WERI-Rb-1 (cell line): Measurements from ENCODE around the gene TEKT4.
"Not testable (repeated sequence)": the region's sequence is repeated elsewhere in the genome, so short reads cannot be mapped to it uniquely, and the experiment has no call there.

Experiments used
- DNase-seq: peaks from one replicate; pipeline ENCODE4 v3.0.0-alpha.2; 2020
- H3K27ac ChIP-seq: fragments of 250-450 bp; sonication (Bioruptor Pico); 2 replicates; pipeline ENCODE4 v1.5.1; 2020; ENCODE audit warnings: mild to moderate bottlenecking, moderate library complexity
- H3K27me3 ChIP-seq: fragments of 250-450 bp; sonication (Bioruptor Pico); 2 replicates; pipeline ENCODE4 v1.5.1; 2021; ENCODE audit warnings: mild to moderate bottlenecking, low read depth, moderate library complexity; ENCODE audit not compliant: insufficient read depth, severe bottlenecking
- H3K36me3 ChIP-seq: fragments of 250-450 bp; sonication (Bioruptor Pico); 2 replicates; pipeline ENCODE4 v1.5.1; 2020; ENCODE audit warnings: mild to moderate bottlenecking, moderate library complexity
- H3K4me3 ChIP-seq: 2 replicates; pipeline ENCODE4 v1.5.1; 2011; ENCODE audit warnings: low read depth, mild to moderate bottlenecking, control low read depth, low read length
- H3K9me3 ChIP-seq: fragments of 250-450 bp; sonication (Bioruptor Pico); 2 replicates; pipeline ENCODE4 v1.5.1; 2021; ENCODE audit warnings: mild to moderate bottlenecking, moderate library complexity; ENCODE audit not compliant: severe bottlenecking
- CTCF ChIP-seq: IDR thresholded peaks from 2 replicates; pipeline ENCODE4 v1.5.1; 2011; ENCODE audit warnings: low read depth, mild to moderate bottlenecking, control low read depth, inconsistent platforms, low read length

The TEKT4 gene, protein sequence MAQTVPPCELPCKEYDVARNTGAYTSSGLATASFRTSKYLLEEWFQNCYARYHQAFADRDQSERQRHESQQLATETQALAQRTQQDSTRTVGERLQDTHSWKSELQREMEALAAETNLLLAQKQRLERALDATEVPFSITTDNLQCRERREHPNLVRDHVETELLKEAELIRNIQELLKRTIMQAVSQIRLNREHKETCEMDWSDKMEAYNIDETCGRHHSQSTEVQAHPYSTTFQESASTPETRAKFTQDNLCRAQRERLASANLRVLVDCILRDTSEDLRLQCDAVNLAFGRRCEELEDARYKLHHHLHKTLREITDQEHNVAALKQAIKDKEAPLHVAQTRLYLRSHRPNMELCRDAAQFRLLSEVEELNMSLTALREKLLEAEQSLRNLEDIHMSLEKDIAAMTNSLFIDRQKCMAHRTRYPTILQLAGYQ

DNA sequence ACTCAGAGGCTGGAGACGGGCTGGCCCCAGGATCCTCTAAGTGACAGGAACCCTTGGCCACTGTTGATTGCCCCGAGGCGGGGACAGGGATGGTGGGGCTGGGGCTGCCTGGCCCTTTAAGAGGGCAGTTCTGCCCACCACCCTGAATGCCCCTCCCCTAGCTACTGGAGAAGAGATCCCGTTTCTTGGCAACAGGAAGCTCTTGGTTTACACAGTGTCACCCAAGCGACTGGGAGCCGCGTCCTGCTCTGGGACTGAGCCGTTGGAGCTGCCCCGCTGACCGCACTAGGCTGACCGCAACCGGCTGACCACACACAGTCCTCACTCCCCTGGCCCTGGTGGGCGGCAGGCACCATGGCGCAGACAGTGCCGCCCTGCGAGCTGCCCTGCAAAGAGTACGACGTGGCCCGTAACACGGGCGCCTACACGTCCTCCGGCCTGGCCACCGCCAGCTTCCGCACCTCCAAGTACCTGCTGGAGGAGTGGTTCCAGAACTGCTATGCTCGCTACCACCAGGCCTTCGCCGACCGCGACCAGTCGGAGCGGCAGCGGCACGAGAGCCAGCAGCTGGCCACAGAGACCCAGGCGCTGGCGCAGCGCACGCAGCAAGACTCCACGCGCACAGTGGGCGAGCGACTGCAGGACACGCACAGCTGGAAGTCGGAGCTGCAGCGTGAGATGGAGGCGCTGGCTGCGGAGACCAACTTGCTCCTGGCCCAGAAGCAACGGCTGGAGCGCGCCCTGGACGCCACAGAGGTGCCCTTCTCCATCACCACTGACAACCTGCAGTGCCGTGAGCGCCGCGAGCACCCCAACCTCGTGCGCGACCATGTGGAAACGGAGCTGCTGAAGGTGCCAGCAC is at the start of gene TEKT4:
TEKT4 (plus strand) TSS at position 205 of the 862 bp plus-strand sequence; CDS start at position 355, 150 bp downstream.
- TF ChIP-seq CTCF, result no peak
- peak; percentile 59 for DNase-seq
- no peaks in the 10 kb centered on the region for H3K9me3 ChIP-seq
- no peak within 1 kb of the TSS for H3K27ac ChIP-seq
- peak within 1 kb of the TSS; percentile 37 for H3K4me3 ChIP-seq
- H3K27me3 ChIP-seq, result peaks cover 35% of the 10 kb centered on the region
- H3K36me3 ChIP-seq, result no peaks in the 10 kb centered on the region

DNA sequence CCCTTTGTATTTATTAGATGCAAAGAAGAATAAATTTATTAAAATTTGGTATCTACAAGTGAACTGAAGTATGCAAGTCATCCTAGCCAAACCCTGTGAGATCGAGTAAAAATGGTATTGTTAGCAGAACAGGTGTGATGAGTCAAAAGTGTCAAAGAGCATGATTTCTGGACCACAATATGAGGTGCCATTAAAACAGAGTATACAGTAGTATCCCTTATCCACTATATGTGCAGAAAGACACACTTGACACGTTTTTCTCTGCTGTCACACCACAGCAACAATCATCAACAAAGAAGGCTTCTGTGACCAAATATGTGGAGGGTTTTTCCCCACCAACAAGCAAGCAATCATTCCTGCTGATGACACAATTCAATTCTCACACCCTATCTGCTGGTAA is 32.0 kb upstream of the TEKT4 start:
- not testable (repeated sequence) for H3K4me3 ChIP-seq, DNase-seq, H3K27me3 ChIP-seq, H3K36me3 ChIP-seq, H3K27ac ChIP-seq, H3K9me3 ChIP-seq

DNA sequence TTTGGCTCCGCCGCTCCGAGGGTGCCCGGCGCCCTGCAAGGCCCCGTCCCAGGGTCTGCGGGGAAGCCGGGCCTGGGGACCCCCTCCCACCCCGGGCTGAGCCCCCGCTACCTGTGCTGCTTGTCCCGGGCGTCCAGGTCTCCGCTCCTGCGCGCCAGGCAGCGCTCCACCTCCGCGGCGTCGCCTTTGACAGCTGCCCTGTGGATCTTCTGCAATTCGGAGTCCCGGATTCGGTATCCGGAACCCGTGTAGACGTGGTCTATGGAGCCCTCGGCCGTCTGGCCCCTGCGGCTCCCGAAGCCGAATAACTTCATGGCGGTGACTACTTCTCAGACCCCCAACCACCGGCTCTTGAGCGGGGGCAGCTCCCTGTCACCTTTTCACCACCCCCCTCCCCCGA is 14.4 kb upstream of the TEKT4 start:
- not testable (repeated sequence) for H3K36me3 ChIP-seq, H3K9me3 ChIP-seq, H3K27me3 ChIP-seq, H3K27ac ChIP-seq
- H3K4me3 ChIP-seq, result peak overlapping the region; percentile 35
- peak; percentile 13 for DNase-seq

DNA sequence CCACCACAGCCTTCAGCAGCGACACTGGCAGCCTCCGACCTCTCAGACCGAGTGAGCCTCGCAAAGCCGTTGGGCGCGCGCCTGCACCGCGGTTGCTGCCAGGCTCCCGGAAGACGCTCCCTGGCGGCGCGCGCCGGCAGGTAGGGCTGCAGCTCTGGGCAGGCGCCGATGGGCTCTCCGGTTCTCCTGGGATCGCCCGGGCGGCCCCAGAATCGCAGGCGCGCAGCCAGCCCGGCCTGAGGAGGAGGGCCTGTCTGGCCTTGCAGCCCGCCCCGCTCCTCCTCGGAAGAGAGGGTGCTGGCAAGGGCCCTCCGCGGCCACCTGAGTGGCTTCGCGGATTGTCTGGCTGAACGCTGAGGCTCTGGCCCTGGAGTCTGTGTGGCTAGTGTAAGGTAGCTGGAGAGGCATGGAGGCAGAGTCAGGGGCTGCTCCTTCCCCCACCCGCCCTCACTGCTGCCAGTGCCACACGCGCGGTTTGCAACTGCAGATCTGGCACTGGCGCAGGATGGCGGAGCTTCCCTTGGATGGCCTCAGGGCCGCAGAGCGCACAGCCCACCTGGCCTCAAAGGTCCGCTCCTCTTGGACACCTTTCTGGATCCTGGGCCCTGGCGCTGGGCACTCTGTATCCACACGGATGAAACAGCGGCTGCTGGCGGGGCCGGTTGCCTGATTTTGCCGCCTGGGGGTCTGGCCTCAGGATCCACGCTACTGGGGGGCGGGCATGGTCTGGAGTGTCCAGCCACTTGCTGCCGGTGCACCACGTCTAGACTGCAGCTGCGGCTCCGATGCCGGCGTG is 13.7 kb upstream of the TEKT4 start:
- H3K36me3 ChIP-seq, H3K27ac ChIP-seq, H3K9me3 ChIP-seq, H3K27me3 ChIP-seq: not testable (repeated sequence)
- DNase-seq, result peak; percentile 67
- TF ChIP-seq CTCF, result 0 out of 2 replicates have a peak, but pooled peaks have one; percentile 14
- peak overlapping the region; percentile 35 for H3K4me3 ChIP-seq

DNA sequence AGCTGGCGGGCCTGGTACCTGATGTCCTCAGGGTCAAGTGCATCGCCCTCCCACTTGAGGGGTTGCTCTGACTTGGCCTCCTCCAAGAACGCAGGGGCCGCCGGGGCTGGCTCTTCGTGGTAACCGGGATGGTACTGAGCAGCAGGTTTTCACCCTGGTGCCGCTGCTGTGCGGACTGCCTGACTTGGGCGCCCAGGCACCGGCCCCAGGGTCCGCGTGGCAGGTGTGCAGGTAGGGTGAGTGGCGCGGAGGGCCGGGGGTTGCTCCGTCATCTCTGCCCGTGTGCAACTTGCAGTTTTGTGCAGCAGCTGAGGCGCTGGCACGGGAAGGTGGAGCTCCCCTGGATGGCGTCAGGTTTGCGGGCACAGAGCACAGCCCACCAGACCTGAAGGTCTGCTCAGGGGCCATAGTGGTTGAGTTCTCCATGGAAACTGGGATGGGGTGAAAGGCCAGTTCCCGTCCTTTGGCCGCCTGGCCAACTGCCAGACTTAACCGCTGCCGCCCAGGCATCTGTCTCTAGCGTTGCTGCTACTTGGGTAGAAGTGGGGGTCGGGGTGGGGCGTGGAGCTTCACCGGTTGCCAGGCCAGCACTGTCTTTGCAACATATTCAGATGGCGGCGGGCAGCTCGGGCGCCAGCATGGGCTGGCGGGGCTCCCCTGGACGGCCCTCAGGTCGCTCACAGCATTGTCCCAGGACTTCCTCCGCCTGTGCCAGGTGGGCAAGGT is 12.9 kb upstream of the TEKT4 start:
- not testable (repeated sequence) for DNase-seq, H3K27me3 ChIP-seq, H3K4me3 ChIP-seq, H3K9me3 ChIP-seq, H3K36me3 ChIP-seq, H3K27ac ChIP-seq

GRCh38 chr2:94861308-94862152 is 9.7 kb upstream of the TEKT4 start:
- no peak for TF ChIP-seq CTCF
- peaks cover 7% of the 10 kb centered on the region for H3K27me3 ChIP-seq
- H3K4me3 ChIP-seq, result peak overlapping the region; percentile 13
- DNase-seq, result peak; percentile 10
- no peaks in the 10 kb centered on the region for H3K36me3 ChIP-seq
- H3K9me3 ChIP-seq, result no peaks in the 10 kb centered on the region
- no peak overlapping the region for H3K27ac ChIP-seq

DNA sequence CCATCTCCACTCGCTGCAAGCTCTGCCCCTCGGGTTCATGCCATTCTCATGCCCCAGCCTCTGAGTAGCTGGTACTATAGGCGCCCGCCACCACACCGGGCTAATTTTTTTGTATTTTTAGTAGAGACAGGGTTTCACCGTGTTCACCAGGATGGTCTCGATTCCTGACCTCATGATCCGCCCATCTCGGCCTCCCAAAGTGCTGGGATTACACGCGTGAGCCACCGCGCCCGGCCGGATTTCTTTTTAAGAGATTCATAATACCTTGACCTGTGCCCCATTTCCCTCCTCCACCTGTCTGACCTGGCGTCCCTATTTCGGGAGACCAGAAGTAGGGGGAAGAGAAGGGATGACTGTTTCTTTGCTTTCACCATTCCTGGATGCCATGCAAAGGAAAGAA is 8.3 kb upstream of the TEKT4 start:
- not testable (repeated sequence) for H3K36me3 ChIP-seq, DNase-seq, H3K27me3 ChIP-seq

More for the DNA sequence above, 8.3 kb upstream of the TEKT4 start:
- H3K9me3 ChIP-seq, H3K27ac ChIP-seq, H3K4me3 ChIP-seq: not testable (repeated sequence)
